ENCODE data around the gene FAM168A.

GRCh38 chr11:73480677-73481076 is 117.2 kb downstream of the FAM168A start:
- TF ChIP-seq POLR2A (IDR thresholded peaks at IDR 0.05) (no peak), CTCF (IDR thresholded peaks at IDR 0.05) (no peak)
